Measurements from ENCODE around the gene CDH4.

DNA sequence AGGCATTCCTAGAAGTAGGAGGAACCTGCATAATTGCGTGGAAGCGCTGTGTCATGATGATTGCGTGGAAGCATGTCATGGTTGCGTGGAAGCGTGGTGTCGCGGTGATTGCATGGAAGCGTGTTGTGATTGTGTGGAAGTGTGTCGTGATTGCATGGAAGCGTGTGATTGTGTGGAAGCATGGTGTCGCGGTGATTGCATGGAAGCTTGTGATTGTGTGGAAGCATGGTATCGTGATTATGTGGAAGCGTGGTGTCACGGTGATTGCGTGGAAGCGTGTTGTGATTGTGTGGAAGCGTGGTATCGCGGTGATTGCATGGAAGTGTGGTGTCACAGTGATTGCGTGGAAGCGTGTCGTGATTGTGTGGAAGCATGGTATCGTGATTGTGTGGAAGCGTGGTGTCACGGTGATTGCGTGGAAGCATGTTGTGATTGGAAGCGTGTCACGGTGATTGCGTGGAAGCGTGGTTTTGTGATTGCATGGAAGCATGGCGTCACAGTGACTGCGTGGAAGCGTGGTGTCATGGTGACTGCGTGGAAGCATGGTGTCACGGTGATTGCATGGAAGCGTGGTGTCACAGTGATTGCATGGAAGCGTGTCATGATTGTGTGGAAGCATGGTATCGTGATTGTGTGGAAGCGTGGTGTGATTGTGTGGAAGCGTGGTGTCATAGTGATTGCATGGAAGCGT lies 667.8 kb downstream of the CDH4 start:
- TF ChIP-seq, protein P1, sequence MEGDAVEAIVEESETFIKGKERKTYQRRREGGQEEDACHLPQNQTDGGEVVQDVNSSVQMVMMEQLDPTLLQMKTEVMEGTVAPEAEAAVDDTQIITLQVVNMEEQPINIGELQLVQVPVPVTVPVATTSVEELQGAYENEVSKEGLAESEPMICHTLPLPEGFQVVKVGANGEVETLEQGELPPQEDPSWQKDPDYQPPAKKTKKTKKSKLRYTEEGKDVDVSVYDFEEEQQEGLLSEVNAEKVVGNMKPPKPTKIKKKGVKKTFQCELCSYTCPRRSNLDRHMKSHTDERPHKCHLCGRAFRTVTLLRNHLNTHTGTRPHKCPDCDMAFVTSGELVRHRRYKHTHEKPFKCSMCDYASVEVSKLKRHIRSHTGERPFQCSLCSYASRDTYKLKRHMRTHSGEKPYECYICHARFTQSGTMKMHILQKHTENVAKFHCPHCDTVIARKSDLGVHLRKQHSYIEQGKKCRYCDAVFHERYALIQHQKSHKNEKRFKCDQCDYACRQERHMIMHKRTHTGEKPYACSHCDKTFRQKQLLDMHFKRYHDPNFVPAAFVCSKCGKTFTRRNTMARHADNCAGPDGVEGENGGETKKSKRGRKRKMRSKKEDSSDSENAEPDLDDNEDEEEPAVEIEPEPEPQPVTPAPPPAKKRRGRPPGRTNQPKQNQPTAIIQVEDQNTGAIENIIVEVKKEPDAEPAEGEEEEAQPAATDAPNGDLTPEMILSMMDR (IDR thresholded peaks at IDR 0.05; ENCODE audit: extremely low read depth in 1 of 2, insufficient read depth in 1 of 2, low read depth in 1 of 2, low read length in 2 of 2), result no peak
- TF ChIP-seq FOS (IDR thresholded peaks at IDR 0.05; ENCODE audit: borderline replicate concordance, insufficient read depth, low read length), result no peak
- TF ChIP-seq POLR2A (IDR thresholded peaks at IDR 0.05; ENCODE audit: low read depth, low read length), result no peak
- TF ChIP-seq POLR2AphosphoS5 (IDR thresholded peaks at IDR 0.05; ENCODE audit: insufficient read depth, low read depth, low read length), result no peak
- TF ChIP-seq MYC (IDR thresholded peaks at IDR 0.05; ENCODE audit: low read depth, low read length), result no peak
- TF ChIP-seq EZH2 (IDR thresholded peaks at IDR 0.05; ENCODE audit: borderline replicate concordance, low read depth, low read length, severe bottlenecking), result no peak

Measured in endothelial cell of umbilical vein (primary cell).